HFF-Myc (cell line): ENCODE results near the gene ACADS.
"Not testable (repeated sequence)": the region's sequence is repeated elsewhere in the genome, so short reads cannot be mapped to it uniquely, and the experiment has no call there.

Experiments used
- DNase-seq: peaks from one replicate; pipeline ENCODE4 v3.0.0-alpha.2; 2011; ENCODE audit warnings: low read depth; ENCODE audit errors: extremely low read depth
- H3K4me3 ChIP-seq: replicated peaks from 2 replicates; pipeline ENCODE4 v1.5.1; 2011; ENCODE audit warnings: low read depth, mild to moderate bottlenecking, control low read depth, low read length
- CTCF ChIP-seq: IDR thresholded peaks from 2 replicates; pipeline ENCODE4 v1.5.1; 2012; ENCODE audit warnings: mild to moderate bottlenecking, low read depth, low read length, control low read depth; ENCODE audit errors: missing control alignments

Gene ACADS

DNA sequence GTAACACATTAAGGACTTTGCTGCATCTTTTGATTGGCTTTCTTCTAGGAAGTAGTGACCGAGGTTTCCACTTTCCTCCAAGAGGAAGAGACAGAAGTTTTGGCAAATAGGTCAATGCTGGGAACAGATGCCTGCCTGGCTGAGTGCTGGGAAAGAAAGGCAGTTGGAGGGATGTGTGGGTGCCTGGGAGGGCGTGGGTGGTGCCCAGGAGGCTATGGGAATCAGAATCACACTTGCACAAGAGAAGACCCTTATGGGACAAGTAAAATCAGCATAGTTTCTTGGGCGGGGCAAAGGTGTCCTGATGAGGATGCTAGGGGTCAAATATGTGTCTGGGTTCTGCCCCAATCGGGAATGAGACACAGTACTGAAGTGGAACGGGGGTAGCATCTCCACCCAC lies 906 bp upstream of the ACADS start:
- TF ChIP-seq CTCF = no peak
- no peak overlapping the region for H3K4me3 ChIP-seq
- no peak for DNase-seq

- H3K4me3 ChIP-seq = peak overlapping the region; percentile 58
- no peak for TF ChIP-seq CTCF
- DNase-seq = no peak
These were observed 421 bp upstream of the ACADS start for GRCh38 chr12:120725151-120725658.

GRCh38 chr12:120726510-120726793 lies 826 bp downstream of the ACADS start:
- DNase-seq = no peak
- TF ChIP-seq CTCF = no peak
- peak overlapping the region; percentile 58; the same call in 1 of the 2 replicates for H3K4me3 ChIP-seq

- no peak overlapping the region for H3K4me3 ChIP-seq
- no peak for TF ChIP-seq CTCF
- no peak for DNase-seq
These were observed 1.3 kb downstream of the ACADS start for GRCh38 chr12:120726961-120727360.

DNA sequence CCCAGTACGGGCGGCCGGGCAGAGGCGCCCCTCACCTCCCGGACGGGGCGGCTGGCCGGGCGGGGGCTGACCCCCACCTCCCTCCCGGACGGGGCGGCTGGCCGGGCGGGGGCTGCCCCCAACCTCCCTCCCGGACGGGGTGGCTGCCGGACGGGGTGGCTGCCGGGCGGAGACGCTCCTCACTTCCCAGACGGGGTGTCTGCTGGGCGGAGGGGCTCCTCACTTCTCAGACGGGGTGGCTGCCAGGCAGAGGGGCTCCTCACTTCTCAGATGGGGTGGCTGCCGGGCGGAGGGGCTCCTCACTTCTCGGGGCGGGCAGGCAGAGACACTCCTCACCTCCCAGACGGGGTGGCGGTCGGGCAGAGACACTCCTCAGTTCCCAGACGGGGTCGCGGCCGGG lies 6.6 kb downstream of the ACADS start:
- H3K4me3 ChIP-seq, DNase-seq: not testable (repeated sequence)

DNA sequence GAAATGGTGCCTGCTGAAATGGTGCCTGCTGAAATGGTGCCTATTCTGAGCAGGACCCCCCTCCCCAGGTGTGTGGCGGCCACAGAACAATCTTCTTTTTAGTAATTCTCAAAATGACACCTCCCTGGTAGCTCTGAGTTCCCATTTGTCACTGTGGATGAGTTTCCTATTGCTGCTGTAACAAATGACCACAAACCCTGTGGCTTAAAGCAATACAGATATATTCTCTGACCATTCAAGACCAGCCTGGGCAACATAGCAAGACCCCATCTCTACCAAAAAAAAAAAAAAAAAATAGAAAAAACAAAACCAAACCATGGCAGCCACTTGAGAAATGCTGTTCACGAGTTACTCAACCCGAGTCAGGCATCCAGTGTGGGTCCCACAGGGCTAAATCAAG lies 7.9 kb downstream of the ACADS start:
- H3K4me3 ChIP-seq = no peak overlapping the region
- no peak for TF ChIP-seq CTCF
- no peak for DNase-seq

- TF ChIP-seq CTCF = no peak
- no peak overlapping the region for H3K4me3 ChIP-seq
- DNase-seq = no peak
These were observed 8.6 kb downstream of the ACADS start for GRCh38 chr12:120734210-120734609.

DNA sequence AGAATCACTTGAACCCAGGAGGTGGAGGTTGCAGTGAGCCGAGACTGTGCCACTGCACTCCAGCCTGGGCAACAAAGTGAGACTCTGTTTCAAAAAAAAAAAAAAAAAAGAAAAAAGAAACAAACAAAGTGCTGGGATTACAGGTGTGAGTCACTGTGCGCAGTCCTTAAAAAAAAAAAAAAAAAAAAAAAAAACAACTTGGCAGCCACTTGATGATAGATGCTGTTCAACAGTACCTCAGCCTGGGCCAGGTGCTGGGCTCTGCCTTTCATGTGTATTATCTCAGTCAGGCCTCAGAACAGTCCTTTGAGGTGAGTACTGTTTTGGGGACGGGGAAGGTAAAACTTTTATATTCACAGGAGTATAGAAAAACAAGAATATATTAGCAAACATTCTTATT lies 9.6 kb downstream of the ACADS start:
- TF ChIP-seq CTCF = no peak
- no peak for DNase-seq
- H3K4me3 ChIP-seq = no peak overlapping the region
